BLaER1 (cell line): Measurements from ENCODE around the gene MGP.

ENCODE experiments used
- H3K27ac ChIP-seq: shearing (Covaris generic); formaldehyde crosslinking; 2 replicates; pipeline ENCODE4 v1.8.1; 2022
- H3K27me3 ChIP-seq: shearing (Covaris generic); formaldehyde crosslinking; 2 replicates; pipeline ENCODE4 v1.8.1; 2022
- H3K36me3 ChIP-seq: shearing (Covaris generic); formaldehyde crosslinking; 2 replicates; pipeline ENCODE4 v1.8.1; 2022
- H3K4me1 ChIP-seq: shearing (Covaris generic); formaldehyde crosslinking; 2 replicates; pipeline ENCODE4 v1.8.1; 2022
- H3K4me2 ChIP-seq: shearing (Covaris generic); formaldehyde crosslinking; 2 replicates; pipeline ENCODE4 v1.8.1; 2022
- H3K4me3 ChIP-seq: shearing (Covaris generic); formaldehyde crosslinking; 2 replicates; pipeline ENCODE4 v1.8.1; 2022
- H3K9ac ChIP-seq: shearing (Covaris generic); formaldehyde crosslinking; 2 replicates; pipeline ENCODE4 v1.8.1; 2022
- H3K9me3 ChIP-seq: shearing (Covaris generic); formaldehyde crosslinking; 2 replicates; pipeline ENCODE4 v1.8.1; 2022
- H4K20me1 ChIP-seq: shearing (Covaris generic); formaldehyde crosslinking; 2 replicates; pipeline ENCODE4 v1.8.1; 2022
- Cebpa-rat ChIP-seq: shearing (Covaris generic); IDR thresholded peaks from 2 replicates; pipeline ENCODE4 v1.8.1; 2022

MGP gene

GRCh38 chr12:14849661-14850060 is 36.0 kb downstream of the MGP start:
- Histone ChIP-seq H3K36me3 (no peaks in the 10 kb centered on the region), H3K9ac (no peak overlapping the region), H3K27ac (no peak overlapping the region), H3K9me3 (no peaks in the 10 kb centered on the region), H3K4me3 (no peak overlapping the region), H4K20me1 (no peaks in the 10 kb centered on the region), H3K27me3 (no peaks in the 10 kb centered on the region), H3K4me2 (no peak overlapping the region), H3K4me1 (no peaks in the 10 kb centered on the region)
- TF ChIP-seq Cebpa-rat: no peak

- Histone ChIP-seq H3K36me3 (no peaks in the 10 kb centered on the region), H3K4me1 (no peaks in the 10 kb centered on the region), H3K9ac (no peak overlapping the region), H3K4me3 (no peak overlapping the region), H3K27me3 (no peaks in the 10 kb centered on the region), H3K4me2 (no peak overlapping the region), H3K9me3 (no peaks in the 10 kb centered on the region), H3K27ac (no peak overlapping the region), H4K20me1 (no peaks in the 10 kb centered on the region)
- TF ChIP-seq Cebpa-rat: no peak
Measured at GRCh38 chr12:14846876-14847580, 38.6 kb downstream of the MGP start.

GRCh38 chr12:14846042-14846587 is 39.5 kb downstream of the MGP start:
- no peak overlapping the region for H3K27ac ChIP-seq
- no peaks in the 10 kb centered on the region for H3K9me3 ChIP-seq
- H3K4me3 ChIP-seq: no peak overlapping the region
- H3K36me3 ChIP-seq: no peaks in the 10 kb centered on the region
- no peaks in the 10 kb centered on the region for H3K27me3 ChIP-seq
- H3K4me1 ChIP-seq: no peaks in the 10 kb centered on the region
- no peak for TF ChIP-seq Cebpa-rat
- no peak overlapping the region for H3K4me2 ChIP-seq
- H4K20me1 ChIP-seq: no peaks in the 10 kb centered on the region
- no peak overlapping the region for H3K9ac ChIP-seq

GRCh38 chr12:14845350-14845750 is 40.3 kb downstream of the MGP start:
- Histone ChIP-seq H3K4me3 (no peak overlapping the region), H4K20me1 (no peaks in the 10 kb centered on the region), H3K4me2 (no peak overlapping the region), H3K4me1 (no peaks in the 10 kb centered on the region), H3K9ac (no peak overlapping the region), H3K27ac (no peak overlapping the region), H3K9me3 (no peaks in the 10 kb centered on the region), H3K36me3 (no peaks in the 10 kb centered on the region), H3K27me3 (no peaks in the 10 kb centered on the region)
- TF ChIP-seq Cebpa-rat: no peak

GRCh38 chr12:14844401-14844800 is 41.3 kb downstream of the MGP start:
- H3K4me3 ChIP-seq: no peak overlapping the region
- H3K9me3 ChIP-seq: no peaks in the 10 kb centered on the region
- no peak for TF ChIP-seq Cebpa-rat
- no peak overlapping the region for H3K9ac ChIP-seq
- H3K4me1 ChIP-seq: no peaks in the 10 kb centered on the region
- no peak overlapping the region for H3K4me2 ChIP-seq
- no peaks in the 10 kb centered on the region for H3K36me3 ChIP-seq
- no peak overlapping the region for H3K27ac ChIP-seq
- H3K27me3 ChIP-seq: no peaks in the 10 kb centered on the region
- H4K20me1 ChIP-seq: no peaks in the 10 kb centered on the region

GRCh38 chr12:14843425-14843887 is 42.2 kb downstream of the MGP start, which contains the start of gene ART4:
Gene ART4 (minus strand): TSS chr12:14843526. CDS start chr12:14843113, 413 bp downstream.
- Histone ChIP-seq H3K9me3 (no peaks in the 10 kb centered on the region), H3K4me3 (no peak within 1 kb of the TSS), H3K36me3 (no peaks in the 10 kb centered on the region), H4K20me1 (no peaks in the 10 kb centered on the region), H3K9ac (no peak within 1 kb of the TSS), H3K27ac (no peak within 1 kb of the TSS), H3K27me3 (no peaks in the 10 kb centered on the region), H3K4me1 (no peaks in the 10 kb centered on the region), H3K4me2 (no peak within 1 kb of the TSS)
- TF ChIP-seq Cebpa-rat: no peak

- TF ChIP-seq Cebpa-rat: no peak
- Histone ChIP-seq H4K20me1 (no peaks in the 10 kb centered on the region), H3K4me3 (no peak overlapping the region), H3K27ac (no peak overlapping the region), H3K9me3 (no peaks in the 10 kb centered on the region), H3K36me3 (no peaks in the 10 kb centered on the region), H3K27me3 (no peaks in the 10 kb centered on the region), H3K4me2 (no peak overlapping the region), H3K9ac (no peak overlapping the region), H3K4me1 (no peaks in the 10 kb centered on the region)
Measured at GRCh38 chr12:14842315-14842714, 43.3 kb downstream of the MGP start.

- Histone ChIP-seq H3K4me3 (no peak overlapping the region), H4K20me1 (no peaks in the 10 kb centered on the region)
Measured at GRCh38 chr12:14841761-14842160, 43.9 kb downstream of the MGP start.

GRCh38 chr12:14840616-14841015 is 45.0 kb downstream of the MGP start:
- Histone ChIP-seq H3K9me3 (no peaks in the 10 kb centered on the region), H3K4me2 (no peak overlapping the region), H3K9ac (no peak overlapping the region), H3K36me3 (no peaks in the 10 kb centered on the region), H3K27ac (no peak overlapping the region), H3K27me3 (no peaks in the 10 kb centered on the region), H4K20me1 (no peaks in the 10 kb centered on the region), H3K4me1 (no peaks in the 10 kb centered on the region), H3K4me3 (no peak overlapping the region)
- no peak for TF ChIP-seq Cebpa-rat

More at GRCh38 chr12:14841761-14842160, 43.9 kb downstream of the MGP start:
- Histone ChIP-seq H3K36me3 (no peaks in the 10 kb centered on the region), H3K27me3 (no peaks in the 10 kb centered on the region), H3K9ac (no peak overlapping the region), H3K4me2 (no peak overlapping the region), H3K27ac (no peak overlapping the region), H3K9me3 (no peaks in the 10 kb centered on the region), H3K4me1 (no peaks in the 10 kb centered on the region)
- no peak for TF ChIP-seq Cebpa-rat

GRCh38 chr12:14839262-14839661 is 46.4 kb downstream of the MGP start:
- Histone ChIP-seq H3K36me3 (no peaks in the 10 kb centered on the region), H3K27me3 (no peaks in the 10 kb centered on the region), H3K9me3 (no peaks in the 10 kb centered on the region), H3K4me3 (no peak overlapping the region), H3K4me2 (no peak overlapping the region), H4K20me1 (no peaks in the 10 kb centered on the region), H3K4me1 (peaks cover 6% of the 10 kb centered on the region), H3K9ac (no peak overlapping the region), H3K27ac (no peak overlapping the region)
- TF ChIP-seq Cebpa-rat: no peak
